Colon (tissue), 2 donors: ENCODE data around the gene TRIM66.

ENCODE experiments used
- FAIRE-seq: peaks from 2 replicates; lab custom pipeline; 2012; peaks lifted over from hg19 to GRCh38; lab: Jason Lieb, UNC
- donor health status: control.
- donor health status: control.

Gene TRIM66

GRCh38 chr11:8713760-8714454, 31.4 kb upstream of the TRIM66 start:
- FAIRE-seq, result no peak

GRCh38 chr11:8712506-8712905, 30.0 kb upstream of the TRIM66 start:
- FAIRE-seq, result no peak

GRCh38 chr11:8711895-8712442, 29.5 kb upstream of the TRIM66 start:
- FAIRE-seq, result no peak

- no peak for FAIRE-seq
These were observed 27.3 kb upstream of the TRIM66 start for GRCh38 chr11:8709777-8710176.

GRCh38 chr11:8709002-8709672, 26.7 kb upstream of the TRIM66 start:
- FAIRE-seq, result no peak

- no peak for FAIRE-seq
These were observed 25.2 kb upstream of the TRIM66 start for GRCh38 chr11:8707541-8708191.

GRCh38 chr11:8706673-8707432, 24.4 kb upstream of the TRIM66 start:
- FAIRE-seq, result no peak

- no peak for FAIRE-seq
These were observed 22.7 kb upstream of the TRIM66 start for GRCh38 chr11:8705146-8705545.

- FAIRE-seq, result no peak
These were observed 21.7 kb upstream of the TRIM66 start for GRCh38 chr11:8704136-8704535.

- FAIRE-seq, result no peak
These were observed 20.1 kb upstream of the TRIM66 start for GRCh38 chr11:8702598-8702915.

- FAIRE-seq, result no peak
These were observed 19.6 kb upstream of the TRIM66 start for GRCh38 chr11:8701891-8702597.

GRCh38 chr11:8699903-8700302, 17.4 kb upstream of the TRIM66 start:
- FAIRE-seq, result no peak

GRCh38 chr11:8698917-8699441, 16.5 kb upstream of the TRIM66 start:
- FAIRE-seq, result no peak

- FAIRE-seq, result no peak
These were observed 15.9 kb upstream of the TRIM66 start for GRCh38 chr11:8698379-8698851.

- no peak for FAIRE-seq
These were observed 14.6 kb upstream of the TRIM66 start for GRCh38 chr11:8697054-8697453.

GRCh38 chr11:8694137-8694536, 11.7 kb upstream of the TRIM66 start:
- no peak for FAIRE-seq

- no peak for FAIRE-seq
These were observed 11.1 kb upstream of the TRIM66 start for GRCh38 chr11:8693555-8693954.

GRCh38 chr11:8693010-8693551, 10.6 kb upstream of the TRIM66 start:
- no peak for FAIRE-seq

GRCh38 chr11:8692417-8692816, 10.0 kb upstream of the TRIM66 start:
- no peak for FAIRE-seq

GRCh38 chr11:8691601-8692000, 9.1 kb upstream of the TRIM66 start:
- no peak for FAIRE-seq
